ENCODE measurements around the gene SPTLC3. TPM values are rescaled to one million over a fixed set of nuclear protein-coding genes. Genes with fewer than 3 reads are reported as not detected.
A peak's percentile ranks its signal among the peaks of the same experiment; 100 is the strongest.

SPTLC3 gene
- polyA plus RNA-seq, 1 of the 3 experiments (the other 2 are of a cell fraction), result 0.02 TPM

GRCh38 chr20:13140775-13141174, 132.0 kb downstream of the SPTLC3 start (continued):
- no peak for TF ChIP-seq GABPA (IDR thresholded peaks at IDR 0.05; ENCODE audit: low read depth)
- TF ChIP-seq SIN3A (IDR thresholded peaks at IDR 0.05; ENCODE audit: borderline replicate concordance, low read depth, low read length), result no peak
- TF ChIP-seq, protein P1, sequence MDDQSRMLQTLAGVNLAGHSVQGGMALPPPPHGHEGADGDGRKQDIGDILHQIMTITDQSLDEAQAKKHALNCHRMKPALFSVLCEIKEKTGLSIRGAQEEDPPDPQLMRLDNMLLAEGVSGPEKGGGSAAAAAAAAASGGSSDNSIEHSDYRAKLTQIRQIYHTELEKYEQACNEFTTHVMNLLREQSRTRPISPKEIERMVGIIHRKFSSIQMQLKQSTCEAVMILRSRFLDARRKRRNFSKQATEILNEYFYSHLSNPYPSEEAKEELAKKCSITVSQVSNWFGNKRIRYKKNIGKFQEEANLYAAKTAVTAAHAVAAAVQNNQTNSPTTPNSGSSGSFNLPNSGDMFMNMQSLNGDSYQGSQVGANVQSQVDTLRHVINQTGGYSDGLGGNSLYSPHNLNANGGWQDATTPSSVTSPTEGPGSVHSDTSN (IDR thresholded peaks at IDR 0.05), result no peak
- TF ChIP-seq MEF2A (IDR thresholded peaks at IDR 0.05; ENCODE audit: borderline replicate concordance, low read depth), result no peak
- no peak for TF ChIP-seq FOXM1 (IDR thresholded peaks at IDR 0.05; ENCODE audit: low read depth)

GRCh38 chr20:13141546-13141945, 132.8 kb downstream of the SPTLC3 start:
- no peak overlapping the region for H3K27ac ChIP-seq (ENCODE audit: low read depth in 2 of 2, low read length in 1 of 2)
- peak; percentile 35 for DNase-seq
- H3K9ac ChIP-seq, result no peak overlapping the region
- peaks cover 0 to 5% of the 10 kb centered on the region in 2 experiments; a peak in 2 of 4 replicates for H3K4me1 ChIP-seq (ENCODE audit: control insufficient read depth in 1 of 2, insufficient read depth in 2 of 2, low read depth in 1 of 2, low read length in 1 of 2)
- H2AFZ ChIP-seq (ENCODE audit: low read depth), result no peak overlapping the region
- CTCF ChIA-PET, result interaction anchor here (0.7 to 1.2 kb wide), 5 partner anchors 18 to 631 kb away, joined by 3 to 4 read pairs (median 3); no protein-coding TSS in a partner anchor
- no peaks in the 10 kb centered on the region for H3K79me2 ChIP-seq (ENCODE audit: insufficient read depth)
- no peaks in the 10 kb centered on the region for H4K20me1 ChIP-seq (ENCODE audit: insufficient read depth)
- no peak overlapping the region for H3K4me2 ChIP-seq
- POLR2A ChIA-PET, result no interaction called here
- 3% methylated on average over 3 of the region's 3 CpGs for WGBS (ENCODE audit: low lambda C conversion rate)
- H3K36me3 ChIP-seq (replicated peaks in 1 of 2; ENCODE audit: control insufficient read depth in 1 of 2, insufficient read depth in 2 of 2, low read length in 1 of 2), result no peaks in the 10 kb centered on the region
- no peaks in the 10 kb centered on the region for H3F3A ChIP-seq (replicated peaks; ENCODE audit: insufficient read depth)
- no peaks in the 10 kb centered on the region for H3K9me3 ChIP-seq
- no peaks in the 10 kb centered on the region for H3K27me3 ChIP-seq (ENCODE audit: insufficient read depth)
- H3K4me3 ChIP-seq (ENCODE audit: low read depth in 2 of 2, low read length in 1 of 2), result no peak overlapping the region
- H3K9me2 ChIP-seq, result no peaks in the 10 kb centered on the region
- TF ChIP-seq RCOR1 (IDR thresholded peaks at IDR 0.05; ENCODE audit: low read length) (peak; percentile 40; the same call in 1 of the 2 replicates), TCF12 (IDR thresholded peaks at IDR 0.05) (peak; percentile 69; the same call in 1 of the 2 replicates), EZH2phosphoT487 (IDR thresholded peaks at IDR 0.05; ENCODE audit: borderline replicate concordance, low read depth) (no peak)

DNA sequence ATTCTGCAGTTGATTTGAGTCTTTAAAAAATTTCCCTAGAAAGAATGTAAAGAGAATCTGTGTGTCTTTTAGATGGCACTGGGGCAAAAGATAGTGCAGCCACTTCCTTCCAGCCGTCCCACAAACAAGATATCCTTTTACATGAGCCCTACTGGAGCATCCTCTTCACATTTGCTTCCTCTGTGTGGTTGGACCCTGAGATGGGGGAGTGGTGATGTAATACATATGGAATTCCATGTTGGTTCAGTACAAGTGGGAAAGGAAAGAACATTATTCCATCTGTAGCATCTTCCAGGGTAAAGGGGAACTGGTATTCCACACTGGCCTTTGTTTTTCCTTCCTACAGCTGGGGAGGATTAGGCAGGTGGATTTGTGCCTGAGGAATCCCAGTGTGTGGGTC, 133.4 kb downstream of the SPTLC3 start:
- Histone ChIP-seq H3K4me1 (ENCODE audit: control insufficient read depth in 1 of 2, insufficient read depth in 2 of 2, low read depth in 1 of 2, low read length in 1 of 2) (peaks cover 0 to 5% of the 10 kb centered on the region in 2 experiments; a peak in 2 of 4 replicates), H3K4me2 (no peak overlapping the region), H3K9me3 (no peaks in the 10 kb centered on the region), H2AFZ (ENCODE audit: low read depth) (no peak overlapping the region), H3K79me2 (ENCODE audit: insufficient read depth) (no peaks in the 10 kb centered on the region), H3K9me2 (no peaks in the 10 kb centered on the region), H4K20me1 (ENCODE audit: insufficient read depth) (no peaks in the 10 kb centered on the region), H3K36me3 (replicated peaks in 1 of 2; ENCODE audit: control insufficient read depth in 1 of 2, insufficient read depth in 2 of 2, low read length in 1 of 2) (no peaks in the 10 kb centered on the region), H3K4me3 (ENCODE audit: low read depth in 2 of 2, low read length in 1 of 2) (no peak overlapping the region), H3K27ac (ENCODE audit: low read depth in 2 of 2, low read length in 1 of 2) (no peak overlapping the region), H3F3A (replicated peaks; ENCODE audit: insufficient read depth) (no peaks in the 10 kb centered on the region), H3K27me3 (ENCODE audit: insufficient read depth) (no peaks in the 10 kb centered on the region), H3K9ac (no peak overlapping the region)
- CTCF ChIA-PET, result interaction anchor here (0.6 to 1.3 kb wide), 5 partner anchors 19 to 1815 kb away, joined by 3 to 4 read pairs (median 3); no protein-coding TSS in a partner anchor
- DNase-seq, result no peak
- POLR2A ChIA-PET, result no interaction called here
- WGBS (ENCODE audit: low lambda C conversion rate), result 15% methylated on average over 1 of the region's 1 CpG
- TF ChIP-seq SIN3A (IDR thresholded peaks at IDR 0.05; ENCODE audit: borderline replicate concordance, low read depth, low read length) (no peak), NRF1 (IDR thresholded peaks at IDR 0.05; ENCODE audit: low read depth, low read length) (no peak), ZBTB33 (IDR thresholded peaks at IDR 0.05; ENCODE audit: borderline replicate concordance, low read depth) (no peak), USF1 (IDR thresholded peaks at IDR 0.05; ENCODE audit: borderline replicate concordance, low read depth) (no peak), MAX (IDR thresholded peaks at IDR 0.05; ENCODE audit: low read depth) (no peak)
- TF ChIP-seq, protein P1 (IDR thresholded peaks at IDR 0.05), result no peak
- TF ChIP-seq, protein P2, sequence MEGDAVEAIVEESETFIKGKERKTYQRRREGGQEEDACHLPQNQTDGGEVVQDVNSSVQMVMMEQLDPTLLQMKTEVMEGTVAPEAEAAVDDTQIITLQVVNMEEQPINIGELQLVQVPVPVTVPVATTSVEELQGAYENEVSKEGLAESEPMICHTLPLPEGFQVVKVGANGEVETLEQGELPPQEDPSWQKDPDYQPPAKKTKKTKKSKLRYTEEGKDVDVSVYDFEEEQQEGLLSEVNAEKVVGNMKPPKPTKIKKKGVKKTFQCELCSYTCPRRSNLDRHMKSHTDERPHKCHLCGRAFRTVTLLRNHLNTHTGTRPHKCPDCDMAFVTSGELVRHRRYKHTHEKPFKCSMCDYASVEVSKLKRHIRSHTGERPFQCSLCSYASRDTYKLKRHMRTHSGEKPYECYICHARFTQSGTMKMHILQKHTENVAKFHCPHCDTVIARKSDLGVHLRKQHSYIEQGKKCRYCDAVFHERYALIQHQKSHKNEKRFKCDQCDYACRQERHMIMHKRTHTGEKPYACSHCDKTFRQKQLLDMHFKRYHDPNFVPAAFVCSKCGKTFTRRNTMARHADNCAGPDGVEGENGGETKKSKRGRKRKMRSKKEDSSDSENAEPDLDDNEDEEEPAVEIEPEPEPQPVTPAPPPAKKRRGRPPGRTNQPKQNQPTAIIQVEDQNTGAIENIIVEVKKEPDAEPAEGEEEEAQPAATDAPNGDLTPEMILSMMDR (IDR thresholded peaks at IDR 0.05), result no peak
- TF ChIP-seq, protein P3, sequence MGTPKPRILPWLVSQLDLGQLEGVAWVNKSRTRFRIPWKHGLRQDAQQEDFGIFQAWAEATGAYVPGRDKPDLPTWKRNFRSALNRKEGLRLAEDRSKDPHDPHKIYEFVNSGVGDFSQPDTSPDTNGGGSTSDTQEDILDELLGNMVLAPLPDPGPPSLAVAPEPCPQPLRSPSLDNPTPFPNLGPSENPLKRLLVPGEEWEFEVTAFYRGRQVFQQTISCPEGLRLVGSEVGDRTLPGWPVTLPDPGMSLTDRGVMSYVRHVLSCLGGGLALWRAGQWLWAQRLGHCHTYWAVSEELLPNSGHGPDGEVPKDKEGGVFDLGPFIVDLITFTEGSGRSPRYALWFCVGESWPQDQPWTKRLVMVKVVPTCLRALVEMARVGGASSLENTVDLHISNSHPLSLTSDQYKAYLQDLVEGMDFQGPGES (IDR thresholded peaks at IDR 0.05; ENCODE audit: low read depth, low read length), result no peak
- TF ChIP-seq, protein P4, sequence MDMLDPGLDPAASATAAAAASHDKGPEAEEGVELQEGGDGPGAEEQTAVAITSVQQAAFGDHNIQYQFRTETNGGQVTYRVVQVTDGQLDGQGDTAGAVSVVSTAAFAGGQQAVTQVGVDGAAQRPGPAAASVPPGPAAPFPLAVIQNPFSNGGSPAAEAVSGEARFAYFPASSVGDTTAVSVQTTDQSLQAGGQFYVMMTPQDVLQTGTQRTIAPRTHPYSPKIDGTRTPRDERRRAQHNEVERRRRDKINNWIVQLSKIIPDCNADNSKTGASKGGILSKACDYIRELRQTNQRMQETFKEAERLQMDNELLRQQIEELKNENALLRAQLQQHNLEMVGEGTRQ (IDR thresholded peaks at IDR 0.05; ENCODE audit: borderline replicate concordance, low read depth, low read length), result no peak

Measured in SK-N-SH (cell line).